Measurements from ENCODE around the gene CNTN4.
A peak's percentile ranks its signal among the peaks of the same experiment; 100 is the strongest.

Gene CNTN4

DNA sequence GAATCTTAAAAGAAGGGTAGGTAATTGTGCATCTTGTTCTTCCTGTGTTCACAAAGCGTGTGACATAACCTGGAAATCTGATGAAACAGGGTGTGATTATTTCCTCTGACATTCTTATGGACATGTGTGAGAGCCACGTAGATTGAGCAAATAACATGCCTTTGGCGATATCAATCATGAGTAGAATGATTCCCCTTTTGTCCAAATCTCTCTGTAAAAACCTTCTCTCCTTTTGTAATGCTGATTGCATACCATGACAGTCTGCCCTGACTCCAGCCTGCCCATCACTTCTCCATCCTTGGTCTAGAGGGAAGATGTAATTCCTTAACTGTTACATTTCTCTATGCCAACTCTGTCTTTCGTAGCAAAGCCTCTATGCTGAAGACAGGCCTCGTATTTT, 896.5 kb downstream of the CNTN4 start:
- Histone ChIP-seq H3K4me3 (ENCODE audit: low read depth, low read length) (no peak overlapping the region), H3K27ac (no peak overlapping the region), H3K9me3 (ENCODE audit: severe bottlenecking) (no peaks in the 10 kb centered on the region), H3K36me3 (no peaks in the 10 kb centered on the region), H3K27me3 (ENCODE audit: insufficient read depth, low read depth, severe bottlenecking) (no peaks in the 10 kb centered on the region)
- TF ChIP-seq, protein P1, sequence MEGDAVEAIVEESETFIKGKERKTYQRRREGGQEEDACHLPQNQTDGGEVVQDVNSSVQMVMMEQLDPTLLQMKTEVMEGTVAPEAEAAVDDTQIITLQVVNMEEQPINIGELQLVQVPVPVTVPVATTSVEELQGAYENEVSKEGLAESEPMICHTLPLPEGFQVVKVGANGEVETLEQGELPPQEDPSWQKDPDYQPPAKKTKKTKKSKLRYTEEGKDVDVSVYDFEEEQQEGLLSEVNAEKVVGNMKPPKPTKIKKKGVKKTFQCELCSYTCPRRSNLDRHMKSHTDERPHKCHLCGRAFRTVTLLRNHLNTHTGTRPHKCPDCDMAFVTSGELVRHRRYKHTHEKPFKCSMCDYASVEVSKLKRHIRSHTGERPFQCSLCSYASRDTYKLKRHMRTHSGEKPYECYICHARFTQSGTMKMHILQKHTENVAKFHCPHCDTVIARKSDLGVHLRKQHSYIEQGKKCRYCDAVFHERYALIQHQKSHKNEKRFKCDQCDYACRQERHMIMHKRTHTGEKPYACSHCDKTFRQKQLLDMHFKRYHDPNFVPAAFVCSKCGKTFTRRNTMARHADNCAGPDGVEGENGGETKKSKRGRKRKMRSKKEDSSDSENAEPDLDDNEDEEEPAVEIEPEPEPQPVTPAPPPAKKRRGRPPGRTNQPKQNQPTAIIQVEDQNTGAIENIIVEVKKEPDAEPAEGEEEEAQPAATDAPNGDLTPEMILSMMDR (IDR thresholded peaks at IDR 0.05; ENCODE audit: low read depth, low read length) = no peak
- DNase-seq = no peak

DNA sequence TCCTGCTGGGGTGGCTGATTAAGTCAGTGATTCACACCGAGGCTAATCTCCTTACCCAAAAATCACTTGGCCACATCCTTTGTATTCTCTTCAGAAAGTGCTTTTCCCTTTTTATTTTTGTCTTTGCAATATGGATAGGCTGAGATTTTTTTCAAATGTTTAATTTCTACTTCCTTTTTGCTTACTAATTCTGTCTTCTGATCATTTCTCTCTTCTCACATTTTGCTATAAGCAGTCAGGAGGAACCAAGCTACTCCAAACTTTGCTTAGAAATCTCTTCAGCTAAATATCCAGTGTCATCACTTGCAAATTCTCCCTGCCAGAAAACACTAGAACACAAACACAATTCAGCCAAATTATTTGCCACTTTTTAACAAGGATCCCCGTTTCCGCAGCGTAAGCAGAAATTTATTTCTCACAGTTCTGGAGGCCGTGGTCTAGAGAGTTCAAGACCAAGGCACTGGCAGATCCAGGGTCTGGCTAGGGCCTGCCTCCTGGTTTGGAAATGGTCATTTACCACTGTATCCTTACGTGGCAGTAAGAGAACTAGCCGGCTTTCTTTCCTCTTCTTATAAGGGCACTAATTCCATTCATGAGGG, 906.6 kb downstream of the CNTN4 start:
- Histone ChIP-seq H3K27me3 (ENCODE audit: insufficient read depth, low read depth, severe bottlenecking) (no peaks in the 10 kb centered on the region), H3K4me3 (ENCODE audit: low read depth, low read length) (no peak overlapping the region), H3K9me3 (ENCODE audit: severe bottlenecking) (no peaks in the 10 kb centered on the region), H3K36me3 (no peaks in the 10 kb centered on the region), H3K27ac (no peak overlapping the region)
- DNase-seq = no peak
- TF ChIP-seq, protein P1 (IDR thresholded peaks at IDR 0.05; ENCODE audit: low read depth, low read length) = no peak

- Histone ChIP-seq H3K36me3 (no peaks in the 10 kb centered on the region), H3K27me3 (ENCODE audit: insufficient read depth, low read depth, severe bottlenecking) (no peaks in the 10 kb centered on the region), H3K4me3 (ENCODE audit: low read depth, low read length) (no peak overlapping the region), H3K9me3 (ENCODE audit: severe bottlenecking) (no peaks in the 10 kb centered on the region), H3K27ac (no peak overlapping the region)
- DNase-seq = no peak
- TF ChIP-seq, protein P1 (IDR thresholded peaks at IDR 0.05; ENCODE audit: low read depth, low read length) = no peak
Observed at GRCh38 chr3:3013317-3014052, 914.8 kb downstream of the CNTN4 start.

DNA sequence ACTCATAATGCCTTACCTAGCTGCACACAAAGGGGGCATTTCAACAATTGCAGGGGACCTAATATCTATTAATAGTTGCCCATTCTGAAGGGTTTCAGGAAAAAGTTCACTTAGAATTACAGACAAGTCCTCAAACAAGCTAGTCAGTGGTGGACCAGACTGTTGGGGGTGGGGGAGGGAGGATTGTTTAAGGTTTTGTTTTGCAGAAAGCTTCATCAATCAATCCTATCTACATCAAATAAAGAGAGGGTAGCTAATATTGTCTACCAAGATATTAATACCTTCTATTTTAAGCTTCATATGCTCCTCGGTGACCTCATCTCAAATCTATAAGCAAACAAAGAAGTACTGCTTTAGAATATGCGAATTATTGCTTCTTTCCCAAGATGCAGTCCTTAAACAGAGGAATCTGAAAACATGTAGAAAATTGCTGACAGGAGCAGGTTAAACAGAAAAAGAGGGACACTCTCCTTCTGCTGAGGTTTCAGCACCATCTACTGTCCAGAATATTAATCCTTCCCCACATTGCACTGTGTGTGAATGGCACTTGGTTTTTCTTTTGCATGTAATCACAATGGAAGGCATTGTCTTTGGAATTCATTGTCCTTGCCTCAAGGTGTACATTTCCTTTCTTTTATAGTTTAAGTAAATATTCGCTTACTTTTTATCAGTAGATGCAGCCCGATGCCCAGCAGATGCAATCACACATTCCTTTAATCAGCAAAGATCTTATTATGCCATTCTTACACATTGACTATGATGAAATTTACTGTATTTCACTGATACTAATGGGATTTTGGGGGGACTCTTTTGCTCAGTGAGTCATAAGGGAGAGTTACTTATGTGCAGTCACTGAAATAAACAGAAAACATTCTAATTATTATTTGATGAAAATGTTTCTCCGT, 916.8 kb downstream of the CNTN4 start:
- no peak for DNase-seq
- no peak overlapping the region for H3K4me3 ChIP-seq (ENCODE audit: low read depth, low read length)
- no peaks in the 10 kb centered on the region for H3K36me3 ChIP-seq
- no peak overlapping the region for H3K27ac ChIP-seq
- TF ChIP-seq, protein P1 (IDR thresholded peaks at IDR 0.05; ENCODE audit: low read depth, low read length) = peak; percentile 66
- H3K9me3 ChIP-seq (ENCODE audit: severe bottlenecking) = no peaks in the 10 kb centered on the region
- no peaks in the 10 kb centered on the region for H3K27me3 ChIP-seq (ENCODE audit: insufficient read depth, low read depth, severe bottlenecking)

GRCh38 chr3:3016226-3016625, 917.6 kb downstream of the CNTN4 start:
- TF ChIP-seq, protein P1 (IDR thresholded peaks at IDR 0.05; ENCODE audit: low read depth, low read length) = no peak

More at GRCh38 chr3:3016226-3016625, 917.6 kb downstream of the CNTN4 start:
- Histone ChIP-seq H3K9me3 (ENCODE audit: severe bottlenecking) (no peaks in the 10 kb centered on the region), H3K27me3 (ENCODE audit: insufficient read depth, low read depth, severe bottlenecking) (no peaks in the 10 kb centered on the region), H3K27ac (no peak overlapping the region), H3K4me3 (ENCODE audit: low read depth, low read length) (no peak overlapping the region), H3K36me3 (no peaks in the 10 kb centered on the region)
- no peak for DNase-seq
